ENCODE measurements around the gene TMEM258. TPM values are rescaled to one million over a fixed set of nuclear protein-coding genes. Genes with fewer than 3 reads are reported as not detected.

Gene TMEM258
- polyA plus RNA-seq (2013, experiment 1 of 2) = 258 TPM
- polyA plus RNA-seq (2013, experiment 2 of 2) = 242 TPM

GRCh38 chr11:61792310-61793082 lies at the start of gene TMEM258, which contains the start of gene FEN1:
TSS of gene TMEM258 (minus strand) at chr11:61792599. CDS start at chr11:61792558, 41 bp downstream.
TSS of gene FEN1 (plus strand) at chr11:61792911. CDS start at chr11:61795362, 2,451 bp downstream.
- peak within 1 kb of the TSS; percentile 100 for H3K18ac ChIP-seq (ENCODE audit: low read length)
- no peak within 1 kb of the TSS for H3K14ac ChIP-seq (ENCODE audit: low read length)
- H4K91ac ChIP-seq (ENCODE audit: low read depth, low read length, poor library complexity) = no peak within 1 kb of the TSS
- H3K27me3 ChIP-seq (ENCODE audit: control insufficient read depth in 3 of 3, insufficient read depth in 3 of 3, low read depth in 1 of 3, low read length in 3 of 3) = no peaks in the 10 kb centered on the region
- H2AFZ ChIP-seq (ENCODE audit: low read length) = peak within 1 kb of the TSS; percentile 98
- peak within 1 kb of the TSS; percentile 53 for H4K8ac ChIP-seq (ENCODE audit: low read depth, low read length)
- H3K9me3 ChIP-seq (replicated peaks in 1 of 2; ENCODE audit: control insufficient read depth in 2 of 2, insufficient read depth in 1 of 2, low read depth in 1 of 2, low read length in 2 of 2) = no peaks in the 10 kb centered on the region
- peaks cover 12% of the 10 kb centered on the region for H3K79me1 ChIP-seq (ENCODE audit: low read depth, low read length)
- peak within 1 kb of the TSS; percentile 70 for H3K4me2 ChIP-seq (ENCODE audit: insufficient read depth, low read length, poor library complexity, severe bottlenecking)
- no peak within 1 kb of the TSS for H2BK120ac ChIP-seq (ENCODE audit: low read depth, low read length)
- H2AK5ac ChIP-seq (ENCODE audit: low read depth, low read length) = peak within 1 kb of the TSS; percentile 33
- DNase-seq (ENCODE audit: low spot score) = peak; percentile 89
- H3K36me3 ChIP-seq (replicated peaks in 1 of 2; ENCODE audit: control insufficient read depth in 2 of 2, insufficient read depth in 2 of 2, low read length in 2 of 2) = peaks cover 44 to 67% of the 10 kb centered on the region in 2 donors
- peak within 1 kb of the TSS; percentile 95 for H3K27ac ChIP-seq (replicated peaks; ENCODE audit: low read length)
- WGBS, 2 donors (ENCODE audit: extremely low coverage in 2 of 2, insufficient read length in 2 of 2, insufficient replicate concordance in 1 of 2) = no CpG with 5 or more reads among the region's 61 CpGs
- peak within 1 kb of the TSS; percentile 89 for H3K9ac ChIP-seq (ENCODE audit: low read depth, low read length, poor library complexity)
- H3K4me1 ChIP-seq (ENCODE audit: control insufficient read depth in 2 of 2, insufficient read depth in 1 of 2, low read depth in 1 of 2, low read length in 2 of 2) = peaks cover 3 to 11% of the 10 kb centered on the region in 2 donors
- peak within 1 kb of the TSS; percentile 96 for H2BK5ac ChIP-seq (ENCODE audit: low read length)
- H3K4me3 ChIP-seq (ENCODE audit: low read length in 2 of 2) = peak within 1 kb of the TSS; percentile 93 to 98
- H3K4ac ChIP-seq (ENCODE audit: low read length) = no peak within 1 kb of the TSS
- peak within 1 kb of the TSS; percentile 76 for H3K23ac ChIP-seq (ENCODE audit: low read depth, low read length, poor library complexity)
- no peak within 1 kb of the TSS for H2BK12ac ChIP-seq (ENCODE audit: low read length)
- H2BK15ac ChIP-seq (ENCODE audit: low read length) = peak within 1 kb of the TSS; percentile 17

- no peaks in the 10 kb centered on the region for H3K27me3 ChIP-seq (ENCODE audit: control insufficient read depth in 3 of 3, insufficient read depth in 3 of 3, low read depth in 1 of 3, low read length in 3 of 3)
- H3K36me3 ChIP-seq (replicated peaks in 1 of 2; ENCODE audit: control insufficient read depth in 2 of 2, insufficient read depth in 2 of 2, low read length in 2 of 2) = peaks cover 71 to 99% of the 10 kb centered on the region in 2 donors
- no peak overlapping the region for H3K4me3 ChIP-seq (ENCODE audit: low read length in 2 of 2)
- H4K8ac ChIP-seq (ENCODE audit: low read depth, low read length) = peak overlapping the region; percentile 19
- H3K79me1 ChIP-seq (ENCODE audit: low read depth, low read length) = peaks cover 36% of the 10 kb centered on the region
- H3K27ac ChIP-seq (replicated peaks; ENCODE audit: low read length) = no peak overlapping the region
- H3K9me3 ChIP-seq (replicated peaks in 1 of 2; ENCODE audit: control insufficient read depth in 2 of 2, insufficient read depth in 1 of 2, low read depth in 1 of 2, low read length in 2 of 2) = no peaks in the 10 kb centered on the region
- no peaks in the 10 kb centered on the region for H3K4me1 ChIP-seq (ENCODE audit: control insufficient read depth in 2 of 2, insufficient read depth in 1 of 2, low read depth in 1 of 2, low read length in 2 of 2)
- no peak overlapping the region for H4K91ac ChIP-seq (ENCODE audit: low read depth, low read length, poor library complexity)
- H2BK15ac ChIP-seq (ENCODE audit: low read length) = no peak overlapping the region
- no peak overlapping the region for H2AK5ac ChIP-seq (ENCODE audit: low read depth, low read length)
- H2BK12ac ChIP-seq (ENCODE audit: low read length) = no peak overlapping the region
- H2BK120ac ChIP-seq (ENCODE audit: low read depth, low read length) = no peak overlapping the region
- H3K4ac ChIP-seq (ENCODE audit: low read length) = no peak overlapping the region
- no peak overlapping the region for H2BK5ac ChIP-seq (ENCODE audit: low read length)
- no CpG with 5 or more reads among the region's 12 CpGs for WGBS, 2 donors (ENCODE audit: extremely low coverage in 2 of 2, insufficient read length in 2 of 2, insufficient replicate concordance in 1 of 2)
- H3K14ac ChIP-seq (ENCODE audit: low read length) = no peak overlapping the region
- H2AFZ ChIP-seq (ENCODE audit: low read length) = no peak overlapping the region
- no peak overlapping the region for H3K9ac ChIP-seq (ENCODE audit: low read depth, low read length, poor library complexity)
- H3K4me2 ChIP-seq (ENCODE audit: insufficient read depth, low read length, poor library complexity, severe bottlenecking) = no peak overlapping the region
- no peak overlapping the region for H3K18ac ChIP-seq (ENCODE audit: low read length)
- no peak overlapping the region for H3K23ac ChIP-seq (ENCODE audit: low read depth, low read length, poor library complexity)
- DNase-seq (ENCODE audit: low spot score) = no peak
Observed at GRCh38 chr11:61841636-61842527, 49.5 kb upstream of the TMEM258 start.

GRCh38 chr11:61840371-61840770 lies 48.0 kb upstream of the TMEM258 start:
- Histone ChIP-seq H3K9me3 (replicated peaks in 1 of 2; ENCODE audit: control insufficient read depth in 2 of 2, insufficient read depth in 1 of 2, low read depth in 1 of 2, low read length in 2 of 2) (no peaks in the 10 kb centered on the region), H3K4me1 (ENCODE audit: control insufficient read depth in 2 of 2, insufficient read depth in 1 of 2, low read depth in 1 of 2, low read length in 2 of 2) (no peaks in the 10 kb centered on the region), H2BK12ac (ENCODE audit: low read length) (no peak overlapping the region), H3K27me3 (ENCODE audit: control insufficient read depth in 3 of 3, insufficient read depth in 3 of 3, low read depth in 1 of 3, low read length in 3 of 3) (no peaks in the 10 kb centered on the region), H3K36me3 (replicated peaks in 1 of 2; ENCODE audit: control insufficient read depth in 2 of 2, insufficient read depth in 2 of 2, low read length in 2 of 2) (peaks cover 63 to 100% of the 10 kb centered on the region in 2 donors), H3K79me1 (ENCODE audit: low read depth, low read length) (peaks cover 36% of the 10 kb centered on the region), H3K4me2 (ENCODE audit: insufficient read depth, low read length, poor library complexity, severe bottlenecking) (no peak overlapping the region), H3K23ac (ENCODE audit: low read depth, low read length, poor library complexity) (peak overlapping the region; percentile 1), H4K8ac (ENCODE audit: low read depth, low read length) (no peak overlapping the region), H4K91ac (ENCODE audit: low read depth, low read length, poor library complexity) (no peak overlapping the region), H3K4ac (ENCODE audit: low read length) (no peak overlapping the region), H3K14ac (ENCODE audit: low read length) (no peak overlapping the region), H2BK120ac (ENCODE audit: low read depth, low read length) (no peak overlapping the region), H3K27ac (replicated peaks; ENCODE audit: low read length) (no peak overlapping the region), H3K9ac (ENCODE audit: low read depth, low read length, poor library complexity) (no peak overlapping the region), H2BK15ac (ENCODE audit: low read length) (no peak overlapping the region), H3K4me3 (ENCODE audit: low read length in 2 of 2) (no peak overlapping the region), H2BK5ac (ENCODE audit: low read length) (no peak overlapping the region), H2AK5ac (ENCODE audit: low read depth, low read length) (no peak overlapping the region), H3K18ac (ENCODE audit: low read length) (no peak overlapping the region), H2AFZ (ENCODE audit: low read length) (no peak overlapping the region)
- no peak for DNase-seq (ENCODE audit: low spot score)
- WGBS, 2 donors (ENCODE audit: extremely low coverage in 2 of 2, insufficient read length in 2 of 2, insufficient replicate concordance in 1 of 2) = no CpG with 5 or more reads among the region's 7 CpGs

Data from neuronal stem cell (in vitro differentiated cells).